Mesendoderm (in vitro differentiated cells): ENCODE results near the gene MAD1L1.

Source experiments
- DNase-seq: peaks from one replicate; pipeline ENCODE4 v3.0.0; 2013
- H2AK5ac ChIP-seq: 2 replicates; pipeline ENCODE4 v1.6.1; 2013; ENCODE audit warnings: low read length, inconsistent platforms
- H2BK120ac ChIP-seq: 2 replicates; pipeline ENCODE4 v1.6.1; 2013; ENCODE audit warnings: low read depth, mild to moderate bottlenecking, low read length, moderate library complexity, mixed read lengths
- H2BK15ac ChIP-seq: replicated peaks from 2 replicates; pipeline ENCODE4 v1.6.1; 2013; ENCODE audit warnings: low read depth, mild to moderate bottlenecking, moderate library complexity
- H2BK5ac ChIP-seq: 2 replicates; pipeline ENCODE4 v1.6.1; 2013; ENCODE audit warnings: low read length, inconsistent platforms
- H3K18ac ChIP-seq: 2 replicates; pipeline ENCODE4 v1.6.1; 2013; ENCODE audit warnings: mild to moderate bottlenecking, low read length, mixed read lengths
- H3K23ac ChIP-seq: one replicate; pipeline ENCODE4 v1.6.1; 2013; ENCODE audit warnings: low read length
- H3K27ac ChIP-seq: 2 replicates; pipeline ENCODE4 v1.5.1; 2013; ENCODE audit warnings: low read depth, mild to moderate bottlenecking, inconsistent platforms, low read length, moderate library complexity
- H3K27me3 ChIP-seq: 2 replicates; pipeline ENCODE4 v1.6.1; 2013; ENCODE audit warnings: low read length, control low read depth, mild to moderate bottlenecking, inconsistent platforms; ENCODE audit not compliant: insufficient read depth, poor library complexity
- H3K36me3 ChIP-seq: 2 replicates; pipeline ENCODE4 v1.6.1; 2013; ENCODE audit warnings: low read length, inconsistent platforms; ENCODE audit not compliant: control insufficient read depth, insufficient read depth
- H3K4ac ChIP-seq: one replicate; pipeline ENCODE4 v1.6.1; 2013; ENCODE audit warnings: low read depth, mild to moderate bottlenecking, low read length, moderate library complexity
- H3K4me1 ChIP-seq: 2 replicates; pipeline ENCODE4 v1.6.1; 2013; ENCODE audit warnings: low read depth, low read length, inconsistent platforms; ENCODE audit not compliant: control insufficient read depth
- H3K4me2 ChIP-seq: 2 replicates; pipeline ENCODE4 v1.6.1; 2013; ENCODE audit warnings: low read length
- H3K4me3 ChIP-seq: 2 replicates; pipeline ENCODE4 v1.5.1; 2013; ENCODE audit warnings: mild to moderate bottlenecking, low read length
- H3K56ac ChIP-seq: one replicate; pipeline ENCODE4 v1.6.1; 2013; ENCODE audit warnings: low read length
- H3K79me1 ChIP-seq: 2 replicates; pipeline ENCODE4 v1.6.1; 2013; ENCODE audit warnings: low read length, inconsistent platforms
- H3K79me2 ChIP-seq: 2 replicates; pipeline ENCODE4 v1.6.1; 2013; ENCODE audit warnings: mild to moderate bottlenecking, low read length; ENCODE audit not compliant: control insufficient read depth, insufficient read depth
- H3K9ac ChIP-seq: 2 replicates; pipeline ENCODE4 v1.6.1; 2013; ENCODE audit warnings: low read length, inconsistent platforms
- H4K5ac ChIP-seq: one replicate; pipeline ENCODE4 v1.6.1; 2013; ENCODE audit warnings: low read length
- H4K8ac ChIP-seq: one replicate; pipeline ENCODE4 v1.6.1; 2013; ENCODE audit warnings: low read depth, mild to moderate bottlenecking, control low read depth, low read length, moderate library complexity
- WGBS: extraction: QIAGEN DNeasy Blood & Tissue Kit; methylation state at CpG from one replicate; pipeline ENCODE4 v1.1.7; 2013; ENCODE audit warnings: low lambda C conversion rate, missing lambda C conversion rate; ENCODE audit not compliant: insufficient coverage; ENCODE audit errors: extremely low coverage; 5-methylcytosine and 5-hydroxymethylcytosine counted together

MAD1L1 gene

GRCh38 chr7:1775389-1775788 is 457.4 kb downstream of the MAD1L1 start:
- Histone ChIP-seq H3K4me2 (no peak overlapping the region), H4K8ac (no peak overlapping the region), H3K36me3 (no peaks in the 10 kb centered on the region), H2BK120ac (no peak overlapping the region), H3K18ac (no peak overlapping the region), H3K27ac (no peak overlapping the region), H3K9ac (no peak overlapping the region), H2AK5ac (no peak overlapping the region), H3K4me1 (no peaks in the 10 kb centered on the region), H4K5ac (no peak overlapping the region), H3K79me1 (no peaks in the 10 kb centered on the region), H3K79me2 (no peaks in the 10 kb centered on the region), H3K27me3 (no peaks in the 10 kb centered on the region), H2BK15ac (no peak overlapping the region), H3K4me3 (no peak overlapping the region), H3K56ac (no peak overlapping the region), H2BK5ac (no peak overlapping the region), H3K4ac (no peak overlapping the region), H3K23ac (no peak overlapping the region)
- DNase-seq: peak; percentile 13
- WGBS: no CpG with 5 or more reads among the region's 4 CpGs

- no peak overlapping the region for H4K5ac ChIP-seq
- H3K23ac ChIP-seq: no peak overlapping the region
- no peak overlapping the region for H2AK5ac ChIP-seq
- no peak overlapping the region for H4K8ac ChIP-seq
- H3K9ac ChIP-seq: no peak overlapping the region
- no peaks in the 10 kb centered on the region for H3K4me1 ChIP-seq
- no CpG with 5 or more reads among the region's 6 CpGs for WGBS
- no peak overlapping the region for H3K4me3 ChIP-seq
- no peak for DNase-seq
- H3K36me3 ChIP-seq: no peaks in the 10 kb centered on the region
- H3K27ac ChIP-seq: no peak overlapping the region
- no peaks in the 10 kb centered on the region for H3K79me2 ChIP-seq
- H3K18ac ChIP-seq: no peak overlapping the region
- H3K56ac ChIP-seq: no peak overlapping the region
- H2BK120ac ChIP-seq: no peak overlapping the region
- H3K4me2 ChIP-seq: no peak overlapping the region
- H3K4ac ChIP-seq: no peak overlapping the region
- H3K79me1 ChIP-seq: no peaks in the 10 kb centered on the region
- H2BK5ac ChIP-seq: no peak overlapping the region
- H3K27me3 ChIP-seq: no peaks in the 10 kb centered on the region
- H2BK15ac ChIP-seq: no peak overlapping the region
Measured at GRCh38 chr7:1770331-1770730, 462.4 kb downstream of the MAD1L1 start.

DNA sequence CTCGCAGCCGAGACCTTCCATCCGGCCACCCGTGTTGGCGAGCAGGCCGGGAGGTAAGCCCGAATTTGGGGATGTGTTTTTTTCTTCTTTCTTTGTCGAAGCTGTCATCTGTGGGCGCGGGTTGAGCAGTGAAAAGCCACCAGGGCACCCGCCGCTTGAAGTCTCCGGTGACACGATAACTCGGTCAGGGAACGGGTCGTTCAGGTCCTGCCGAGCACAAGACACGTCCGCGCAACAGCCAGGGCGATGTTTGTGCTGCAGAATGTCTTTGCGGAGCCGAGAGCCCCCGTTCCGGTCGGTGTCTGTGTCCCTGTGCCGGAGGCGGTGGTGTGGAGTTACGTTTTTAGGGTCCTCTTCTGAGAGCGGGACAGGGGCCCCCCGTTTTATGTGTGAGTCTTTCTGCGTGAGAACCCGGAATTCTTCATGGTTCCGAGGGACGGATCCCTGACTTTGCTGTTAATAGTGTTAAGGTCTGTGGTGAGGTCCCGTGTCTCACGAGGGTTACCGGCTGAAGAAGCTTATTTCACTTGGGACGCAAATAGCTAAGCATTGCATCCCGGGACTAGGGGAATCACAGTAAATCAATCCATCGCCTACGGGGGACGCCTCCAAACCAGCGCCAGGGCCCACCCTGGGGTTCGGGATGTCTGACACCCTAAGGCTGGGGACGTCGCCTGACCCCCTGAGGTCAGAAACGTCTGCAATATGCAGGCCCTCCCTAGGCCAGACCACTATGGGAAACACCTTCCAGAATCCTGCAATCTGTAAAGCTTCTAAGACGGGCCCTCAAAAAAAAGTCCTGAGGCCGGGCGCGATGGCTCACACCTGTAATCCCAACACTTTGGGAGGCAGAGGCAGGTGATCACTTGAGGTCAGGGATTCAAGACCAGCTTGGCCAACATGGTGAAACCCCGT is 463.2 kb downstream of the MAD1L1 start:
- no peak overlapping the region for H3K56ac ChIP-seq
- no peak overlapping the region for H4K5ac ChIP-seq
- H3K79me2 ChIP-seq: no peaks in the 10 kb centered on the region
- H3K4me1 ChIP-seq: no peaks in the 10 kb centered on the region
- no peak overlapping the region for H3K4me2 ChIP-seq
- H3K23ac ChIP-seq: no peak overlapping the region
- H2AK5ac ChIP-seq: no peak overlapping the region
- H3K27me3 ChIP-seq: no peaks in the 10 kb centered on the region
- no peak overlapping the region for H3K9ac ChIP-seq
- H4K8ac ChIP-seq: no peak overlapping the region
- no peak overlapping the region for H2BK120ac ChIP-seq
- WGBS: no CpG with 5 or more reads among the region's 54 CpGs
- no peak overlapping the region for H3K4me3 ChIP-seq
- no peak overlapping the region for H3K18ac ChIP-seq
- H3K27ac ChIP-seq: no peak overlapping the region
- H3K36me3 ChIP-seq: no peaks in the 10 kb centered on the region
- no peak for DNase-seq
- H3K79me1 ChIP-seq: no peaks in the 10 kb centered on the region
- H3K4ac ChIP-seq: no peak overlapping the region
- no peak overlapping the region for H2BK5ac ChIP-seq
- H2BK15ac ChIP-seq: no peak overlapping the region

DNA sequence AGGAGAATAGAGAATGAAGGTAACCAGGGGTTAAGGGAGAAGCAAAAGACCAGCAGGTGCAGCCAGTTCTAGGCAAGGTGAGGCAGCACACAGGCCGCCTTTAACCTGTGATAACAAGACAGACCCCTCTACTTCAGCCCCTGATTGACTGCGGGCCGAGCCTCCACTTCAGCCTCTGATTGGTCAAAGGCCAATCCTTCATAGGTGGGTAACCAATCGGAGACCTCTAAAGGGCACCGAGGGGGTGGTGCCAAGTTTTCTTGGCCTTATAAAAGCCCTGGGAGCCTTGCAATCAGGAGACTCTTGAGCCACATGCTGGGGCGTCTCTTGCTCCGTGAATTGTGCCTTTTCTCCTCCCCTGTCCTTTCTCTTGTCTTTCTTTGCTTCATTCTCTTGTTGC is 463.9 kb downstream of the MAD1L1 start:
- no peak overlapping the region for H2BK5ac ChIP-seq
- H3K27ac ChIP-seq: no peak overlapping the region
- H2BK15ac ChIP-seq: no peak overlapping the region
- no peak overlapping the region for H3K18ac ChIP-seq
- no peak overlapping the region for H4K8ac ChIP-seq
- peak; percentile 57 for DNase-seq
- H3K27me3 ChIP-seq: no peaks in the 10 kb centered on the region
- H3K4me2 ChIP-seq: no peak overlapping the region
- H3K36me3 ChIP-seq: no peaks in the 10 kb centered on the region
- H3K56ac ChIP-seq: no peak overlapping the region
- H2AK5ac ChIP-seq: no peak overlapping the region
- H4K5ac ChIP-seq: no peak overlapping the region
- H2BK120ac ChIP-seq: no peak overlapping the region
- WGBS: no CpG with 5 or more reads among the region's 7 CpGs
- H3K9ac ChIP-seq: no peak overlapping the region
- no peaks in the 10 kb centered on the region for H3K79me2 ChIP-seq
- H3K23ac ChIP-seq: no peak overlapping the region
- H3K4me3 ChIP-seq: no peak overlapping the region
- H3K79me1 ChIP-seq: no peaks in the 10 kb centered on the region
- no peaks in the 10 kb centered on the region for H3K4me1 ChIP-seq
- no peak overlapping the region for H3K4ac ChIP-seq

DNA sequence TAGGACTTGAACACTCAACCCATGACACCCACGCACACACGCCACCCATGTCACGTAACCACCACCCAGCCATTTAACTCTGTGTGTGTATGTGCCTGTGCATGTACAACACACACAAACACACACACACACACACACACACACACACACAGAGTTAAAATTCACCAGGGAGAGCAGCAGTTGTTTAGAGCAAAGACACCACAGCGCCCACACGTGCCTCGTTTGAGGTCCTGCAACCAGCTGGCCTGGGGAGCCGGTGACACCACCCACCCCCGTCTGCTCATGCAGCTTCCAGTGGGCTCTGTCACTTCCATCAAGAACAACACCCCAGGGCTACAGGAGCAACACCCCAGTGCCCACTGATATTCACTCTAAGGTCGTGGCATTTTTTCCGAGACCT is 465.2 kb downstream of the MAD1L1 start:
- no peak overlapping the region for H2BK120ac ChIP-seq
- H2BK15ac ChIP-seq: no peak overlapping the region
- H2BK5ac ChIP-seq: no peak overlapping the region
- H3K4me3 ChIP-seq: no peak overlapping the region
- no peak overlapping the region for H3K4me2 ChIP-seq
- peak; percentile 63 for DNase-seq
- no peak overlapping the region for H4K8ac ChIP-seq
- no peak overlapping the region for H3K4ac ChIP-seq
- no peak overlapping the region for H4K5ac ChIP-seq
- H3K23ac ChIP-seq: no peak overlapping the region
- no peak overlapping the region for H3K9ac ChIP-seq
- no peaks in the 10 kb centered on the region for H3K79me2 ChIP-seq
- H3K27ac ChIP-seq: no peak overlapping the region
- H3K79me1 ChIP-seq: no peaks in the 10 kb centered on the region
- no peaks in the 10 kb centered on the region for H3K4me1 ChIP-seq
- no peak overlapping the region for H2AK5ac ChIP-seq
- no CpG with 5 or more reads among the region's 10 CpGs for WGBS
- no peak overlapping the region for H3K56ac ChIP-seq
- H3K18ac ChIP-seq: no peak overlapping the region
- no peaks in the 10 kb centered on the region for H3K36me3 ChIP-seq
- no peaks in the 10 kb centered on the region for H3K27me3 ChIP-seq
